HCT116 (cell line): ENCODE measurements around the gene HMGB3. TPM values are rescaled to one million over a fixed set of nuclear protein-coding genes. Genes with fewer than 3 reads are reported as not detected.
"Not testable (repeated sequence)": the region's sequence is repeated elsewhere in the genome, so short reads cannot be mapped to it uniquely, and the experiment has no call there.

ENCODE experiments used
- ATAC-seq: fragments of 200-7000 bp; cut with Tn5 transposase; 2 replicates; pipeline ENCODE4 v1.9.1; 2020; ENCODE audit warnings: mild to moderate bottlenecking, moderate library complexity
- BruUV-seq: library from RNA; stranded (reverse); fragments of 400-500 nt; replicated peaks from 2 replicates; lab custom pipeline; 2021; lab: Mats Ljungman, UMichigan
- CTCF ChIA-PET: fragments of 300-600 bp; sonication (Branson Sonifier 250); formaldehyde crosslinking; loops from one replicate; lab custom pipeline; 2021; ENCODE audit warnings: antibody characterized with exemption; lab: Charles Lee
- POLR2A ChIA-PET: fragments of 300-600, 350-600 bp; sonication (Branson Sonifier 250); formaldehyde crosslinking; loops from one replicate; lab custom pipeline; 2021; ENCODE audit warnings: antibody characterized with exemption; lab: Charles Lee
- RAD21 ChIA-PET, 2 experiments: fragments of 300-600 bp; sonication (Branson Sonifier 250); formaldehyde crosslinking; loops; one replicate each; lab custom pipeline; 2023; ENCODE audit warnings: low total read pairs in 2 of 2; ENCODE audit not compliant: uncharacterized antibody in 2 of 2, unreplicated experiment in 2 of 2, low non-redundant PET in 1 of 2; lab: Charles Lee
- DNase-seq: peaks from one replicate; pipeline ENCODE4 v3.0.0-alpha.2; 2010; ENCODE audit warnings: low read depth, low spot score
- H2AFZ ChIP-seq: fragments of 200-600 bp; shearing (Covaris generic), sonication (generic); 2 replicates; pipeline ENCODE4 v1.6.1; 2017; ENCODE audit warnings: low read depth, mixed run types, mixed read lengths, antibody characterized with exemption, low read length; ENCODE audit not compliant: poor library complexity, severe bottlenecking
- H3K27ac ChIP-seq: 2 replicates; pipeline ENCODE4 v1.5.1; 2012; ENCODE audit warnings: low read depth, low read length
- H3K27me3 ChIP-seq: fragments of 200-600 bp; sonication (generic); 2 replicates; pipeline ENCODE4 v1.6.1; 2016; ENCODE audit warnings: mixed run types, low read length, mixed read lengths; ENCODE audit not compliant: insufficient read depth
- H3K36me3 ChIP-seq, 2 experiments: fragments of 200-500 bp in 1 of 2; fragments of 200-600 bp in 1 of 2; sonication (Bioruptor generic) in 1 of 2; sonication (generic) in 1 of 2; 2 replicates each; pipeline versions ENCODE4 v1.5.1 to v1.6.1; 2014 to 2016; ENCODE audit warnings: low read length in 2 of 2, inconsistent platforms in 1 of 2, mixed read lengths in 1 of 2, mixed run types in 1 of 2; ENCODE audit not compliant: insufficient read depth in 2 of 2, control insufficient read depth in 1 of 2
- H3K4me1 ChIP-seq, 2 experiments: fragments of 200-600 bp in 1 of 2; sonication (generic) in 1 of 2; 2 replicates each; pipeline versions ENCODE4 v1.5.1 to v1.6.1; 2012 to 2017; ENCODE audit warnings: low read length in 2 of 2, inconsistent platforms in 1 of 2, mild to moderate bottlenecking in 1 of 2, mixed read lengths in 1 of 2, mixed run types in 1 of 2, moderate library complexity in 1 of 2; ENCODE audit not compliant: insufficient read depth in 2 of 2, control insufficient read depth in 1 of 2
- H3K4me2 ChIP-seq: fragments of 200-600 bp; sonication (generic); 2 replicates; pipeline ENCODE4 v1.6.1; 2017; ENCODE audit warnings: mixed run types, low read length, mixed read lengths
- H3K4me3 ChIP-seq, 2 experiments: fragments of 200-600 bp in 1 of 2; sonication (generic) in 1 of 2; replicated peaks in 1 of 2; 2 replicates each; pipeline ENCODE4 v1.5.1; 2011 to 2016; ENCODE audit warnings: low read length in 2 of 2, control low read depth in 1 of 2, low read depth in 1 of 2, mild to moderate bottlenecking in 1 of 2, mixed read lengths in 1 of 2, mixed run types in 1 of 2
- H3K79me2 ChIP-seq: fragments of 200-600 bp; sonication (generic); 2 replicates; pipeline ENCODE4 v1.6.1; 2017; ENCODE audit warnings: mild to moderate bottlenecking, mixed run types, low read length, moderate library complexity, mixed read lengths; ENCODE audit not compliant: insufficient read depth
- H3K9ac ChIP-seq: fragments of 200-600 bp; sonication (generic); 2 replicates; pipeline ENCODE4 v1.6.1; 2016; ENCODE audit warnings: low read length, mixed read lengths
- H3K9me2 ChIP-seq: fragments of 200-600 bp; sonication (generic), shearing (Covaris generic); 2 replicates; pipeline ENCODE4 v1.6.1; 2017; ENCODE audit warnings: mixed run types, mild to moderate bottlenecking, moderate library complexity; ENCODE audit not compliant: insufficient read depth
- H3K9me3 ChIP-seq, 2 experiments: fragments of 200-500 bp in 1 of 2; fragments of 200-600 bp in 1 of 2; sonication (Bioruptor generic) in 1 of 2; sonication (generic) in 1 of 2; 2 replicates each; pipeline ENCODE4 v1.6.1; 2014 to 2017; ENCODE audit warnings: low read length in 2 of 2, mixed read lengths in 2 of 2, inconsistent platforms in 1 of 2, low read depth in 1 of 2, mild to moderate bottlenecking in 1 of 2, mixed run types in 1 of 2, moderate library complexity in 1 of 2; ENCODE audit not compliant: control insufficient read depth in 1 of 2, insufficient read depth in 1 of 2
- H4K20me1 ChIP-seq: fragments of 200-600 bp; sonication (generic), shearing (Covaris generic); 2 replicates; pipeline ENCODE4 v1.6.1; 2017; ENCODE audit warnings: mixed run types, mild to moderate bottlenecking, moderate library complexity; ENCODE audit not compliant: insufficient read depth
- CEBPB ChIP-seq: IDR thresholded peaks from 2 replicates; pipeline ENCODE4 v1.6.1; 2012; ENCODE audit warnings: low read depth
- EZH2 ChIP-seq: fragments of 200-600 bp; sonication (generic); IDR thresholded peaks from 2 replicates; pipeline ENCODE4 v1.6.1; 2017; ENCODE audit warnings: antibody characterized with exemption, mixed run types
- POLR2AphosphoS5 ChIP-seq: IDR thresholded peaks from 2 replicates; pipeline ENCODE4 v1.6.1; 2011; ENCODE audit warnings: mild to moderate bottlenecking, low read depth, low read length, moderate library complexity
- REST ChIP-seq: IDR thresholded peaks from 2 replicates; pipeline ENCODE4 v1.6.1; 2012; ENCODE audit warnings: low read depth
- ZFX ChIP-seq: fragments of 450-650 bp; IDR thresholded peaks from 2 replicates; pipeline ENCODE4 v1.6.1; 2017
- intact Hi-C: fragments of 100-400 bp; cut with micrococcal nuclease; formaldehyde crosslinking; loops from 2 replicates; pipeline ENCODE4 v1.10.0; 2022
- total RNA-seq: library from RNA; stranded (reverse); gene quantifications from one replicate; pipeline ENCODE4 v1.2.1, GENCODE V29; 2021; ENCODE audit not compliant: unreplicated experiment

Gene HMGB3
- total RNA-seq, 1 experiment from 2014 or later: 116 TPM

- H3K27me3 ChIP-seq, H3K36me3 ChIP-seq, H4K20me1 ChIP-seq, DNase-seq, H3K9me2 ChIP-seq, H3K4me2 ChIP-seq, H3K27ac ChIP-seq, H3K9ac ChIP-seq, BruUV-seq, H3K9me3 ChIP-seq, ATAC-seq, POLR2A ChIA-PET, H2AFZ ChIP-seq, RAD21 ChIA-PET, CTCF ChIA-PET, H3K4me1 ChIP-seq, H3K4me3 ChIP-seq: not testable (repeated sequence)
- H3K79me2 ChIP-seq: peaks cover 16% of the 10 kb centered on the region
- intact Hi-C loops: loop anchor here (10.0 kb wide), 1 partner anchor 93 kb away; the partner anchor contains the start of gene CD99L2
These were observed 4.6 kb downstream of the HMGB3 start for GRCh38 chrX:150987687-150988086.

- Histone ChIP-seq H3K4me3 (no peak overlapping the region), H3K9ac (no peak overlapping the region), H3K27me3 (no peaks in the 10 kb centered on the region), H3K36me3 (no peaks in the 10 kb centered on the region; a peak in 2 of 4 replicates), H3K79me2 (peaks cover 16% of the 10 kb centered on the region), H4K20me1 (no peaks in the 10 kb centered on the region), H3K4me2 (no peak overlapping the region)
- POLR2A ChIA-PET: no interaction called here
- RAD21 ChIA-PET: no interaction called here
- no peak for ATAC-seq
- intact Hi-C loops: loop anchor here (10.0 kb wide), 1 partner anchor 95 kb away; the partner anchor contains the start of gene CD99L2
- no peak for TF ChIP-seq POLR2AphosphoS5
- no peak for TF ChIP-seq REST
- TF ChIP-seq EZH2: no peak
- TF ChIP-seq CEBPB: no peak
- TF ChIP-seq ZFX: no peak
- TF ChIP-seq, all 23 proteins: peak for 0
- Histone ChIP-seq H3K4me1 (peaks cover 0 to 5% of the 10 kb centered on the region in 2 experiments; a peak in 2 of 4 replicates), H3K9me3 (no peaks in the 10 kb centered on the region), H3K27ac (no peak overlapping the region), H2AFZ (no peak overlapping the region), H3K9me2 (no peaks in the 10 kb centered on the region)
- BruUV-seq: no TSS peak
- no peak for DNase-seq
- CTCF ChIA-PET: no interaction called here
These were observed 6.3 kb downstream of the HMGB3 start for GRCh38 chrX:150989420-150989819.
